ENCODE results near the gene PARD3. TPM values are rescaled to one million over a fixed set of nuclear protein-coding genes. Genes with fewer than 3 reads are reported as not detected.

The PARD3 gene
- total RNA-seq, 3 donors from 2014 or later = 48.2 to 93.7 (median 60.6) TPM

DNA sequence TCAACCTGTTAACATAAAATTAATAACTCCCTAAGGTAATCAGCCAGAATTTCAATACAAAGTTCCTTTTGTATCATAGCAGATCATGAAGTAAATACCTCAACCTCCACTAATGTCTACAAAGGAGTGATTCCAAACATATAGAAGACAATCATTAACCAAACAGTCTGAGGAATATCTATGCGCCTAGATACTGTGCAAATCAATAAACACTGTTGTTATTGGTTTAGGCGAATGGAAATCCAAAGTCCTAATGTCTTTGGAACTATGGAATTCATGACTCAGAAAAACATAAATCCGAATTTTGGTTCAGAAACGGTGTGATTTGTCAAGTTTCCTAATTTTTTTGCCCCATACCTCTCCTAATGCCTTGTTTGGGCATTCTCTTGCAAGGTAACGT lies 469.7 kb downstream of the PARD3 start:
- Histone ChIP-seq H3K4me1 (no peaks in the 10 kb centered on the region), H3K27me3 (no peaks in the 10 kb centered on the region), H3K4me3 (no peak overlapping the region), H3K9me3 (no peaks in the 10 kb centered on the region), H3K27ac (no peak overlapping the region), H3K36me3 (no peaks in the 10 kb centered on the region)
- DNase-seq (ENCODE audit: low spot score in 2 of 2) = no peak
- TF ChIP-seq POLR2AphosphoS5 (IDR thresholded peaks at IDR 0.05) (no peak), POLR2A (IDR thresholded peaks at IDR 0.05) (no peak)
- TF ChIP-seq, protein P1, sequence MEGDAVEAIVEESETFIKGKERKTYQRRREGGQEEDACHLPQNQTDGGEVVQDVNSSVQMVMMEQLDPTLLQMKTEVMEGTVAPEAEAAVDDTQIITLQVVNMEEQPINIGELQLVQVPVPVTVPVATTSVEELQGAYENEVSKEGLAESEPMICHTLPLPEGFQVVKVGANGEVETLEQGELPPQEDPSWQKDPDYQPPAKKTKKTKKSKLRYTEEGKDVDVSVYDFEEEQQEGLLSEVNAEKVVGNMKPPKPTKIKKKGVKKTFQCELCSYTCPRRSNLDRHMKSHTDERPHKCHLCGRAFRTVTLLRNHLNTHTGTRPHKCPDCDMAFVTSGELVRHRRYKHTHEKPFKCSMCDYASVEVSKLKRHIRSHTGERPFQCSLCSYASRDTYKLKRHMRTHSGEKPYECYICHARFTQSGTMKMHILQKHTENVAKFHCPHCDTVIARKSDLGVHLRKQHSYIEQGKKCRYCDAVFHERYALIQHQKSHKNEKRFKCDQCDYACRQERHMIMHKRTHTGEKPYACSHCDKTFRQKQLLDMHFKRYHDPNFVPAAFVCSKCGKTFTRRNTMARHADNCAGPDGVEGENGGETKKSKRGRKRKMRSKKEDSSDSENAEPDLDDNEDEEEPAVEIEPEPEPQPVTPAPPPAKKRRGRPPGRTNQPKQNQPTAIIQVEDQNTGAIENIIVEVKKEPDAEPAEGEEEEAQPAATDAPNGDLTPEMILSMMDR (IDR thresholded peaks at IDR 0.05) = no peak
- intact Hi-C loops (cut with DNase I; ENCODE audit: low total_unique reads) = no loop called here

DNA sequence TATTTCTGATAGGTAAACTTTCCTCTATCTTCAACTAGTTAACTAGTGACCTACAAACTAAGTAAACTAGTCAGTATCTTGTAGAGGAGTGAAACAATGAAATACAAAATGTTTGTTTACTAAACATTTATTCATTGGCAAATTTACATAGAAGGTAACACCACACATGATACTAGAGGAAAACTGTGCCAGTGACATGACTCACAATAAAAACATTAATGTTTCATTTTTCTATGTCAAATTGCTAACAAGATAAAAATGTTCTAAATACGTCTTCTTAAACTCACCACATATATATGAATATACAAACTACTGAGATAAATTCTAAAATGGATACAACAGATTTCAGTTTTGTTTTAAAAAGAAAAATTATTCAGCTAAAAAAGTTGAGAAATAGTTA lies 471.3 kb downstream of the PARD3 start:
- intact Hi-C loops (cut with DNase I; ENCODE audit: low total_unique reads) = no loop called here
- H3K27me3 ChIP-seq = no peaks in the 10 kb centered on the region
- no peaks in the 10 kb centered on the region for H3K9me3 ChIP-seq
- H3K4me3 ChIP-seq = no peak overlapping the region
- H3K27ac ChIP-seq = no peak overlapping the region
- no peaks in the 10 kb centered on the region for H3K36me3 ChIP-seq
- H3K4me1 ChIP-seq = no peaks in the 10 kb centered on the region
- DNase-seq (ENCODE audit: low spot score in 2 of 2) = no peak
- TF ChIP-seq, protein P1 (IDR thresholded peaks at IDR 0.05) = no peak
- TF ChIP-seq POLR2AphosphoS5 (IDR thresholded peaks at IDR 0.05) (no peak), POLR2A (IDR thresholded peaks at IDR 0.05) (no peak)

DNA sequence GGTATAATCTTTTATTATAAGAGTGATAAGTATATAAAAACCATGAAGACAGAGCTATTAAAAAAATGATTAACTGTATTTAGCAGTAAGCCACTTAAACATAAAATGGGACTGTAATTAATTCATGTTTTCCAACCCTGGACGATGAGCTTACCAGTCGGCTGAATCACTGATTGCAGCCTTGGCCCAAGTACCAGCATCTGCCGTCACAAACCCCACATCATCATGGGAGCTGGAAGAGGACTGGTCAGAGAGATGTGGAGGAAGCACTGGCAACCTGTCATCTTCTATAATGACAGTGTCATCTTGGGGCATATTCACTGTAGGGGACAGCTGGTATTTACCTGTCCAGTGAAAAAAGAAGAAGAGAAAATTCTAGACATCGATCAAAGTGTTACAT lies 473.6 kb downstream of the PARD3 start:
- Histone ChIP-seq H3K9me3 (no peaks in the 10 kb centered on the region), H3K4me1 (no peaks in the 10 kb centered on the region), H3K27ac (no peak overlapping the region), H3K4me3 (no peak overlapping the region), H3K27me3 (no peaks in the 10 kb centered on the region), H3K36me3 (no peaks in the 10 kb centered on the region)
- intact Hi-C loops (cut with DNase I; ENCODE audit: low total_unique reads) = no loop called here
- DNase-seq (ENCODE audit: low spot score in 2 of 2) = no peak
- TF ChIP-seq POLR2AphosphoS5 (IDR thresholded peaks at IDR 0.05) (no peak), POLR2A (IDR thresholded peaks at IDR 0.05) (no peak)
- TF ChIP-seq, protein P1 (IDR thresholded peaks at IDR 0.05) = no peak

DNA sequence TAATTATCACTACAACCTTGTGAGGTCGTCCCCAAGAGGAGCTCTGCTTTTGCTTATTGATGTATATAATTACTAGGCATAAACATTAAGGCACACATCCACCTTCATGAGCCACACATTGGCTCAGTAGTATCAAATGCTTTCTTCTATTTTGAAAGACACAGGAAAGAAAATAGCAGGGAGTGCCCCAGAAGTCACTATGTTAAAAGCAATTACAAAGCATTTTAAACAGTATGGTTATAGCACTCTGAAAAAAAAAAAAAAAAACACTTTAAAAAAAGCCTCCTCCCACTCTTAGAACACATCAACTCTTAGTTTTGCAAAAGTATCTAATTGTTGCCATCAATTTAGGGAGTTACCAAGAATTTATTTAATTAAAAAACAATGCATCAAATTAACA lies 474.2 kb downstream of the PARD3 start:
- Histone ChIP-seq H3K27me3 (no peaks in the 10 kb centered on the region), H3K4me3 (no peak overlapping the region), H3K9me3 (no peaks in the 10 kb centered on the region), H3K36me3 (no peaks in the 10 kb centered on the region), H3K27ac (no peak overlapping the region), H3K4me1 (no peaks in the 10 kb centered on the region)
- TF ChIP-seq POLR2A (IDR thresholded peaks at IDR 0.05) = no peak
- no peak for TF ChIP-seq POLR2AphosphoS5 (IDR thresholded peaks at IDR 0.05)
- TF ChIP-seq, protein P1 (IDR thresholded peaks at IDR 0.05) = no peak
- intact Hi-C loops (cut with DNase I; ENCODE audit: low total_unique reads) = no loop called here
- DNase-seq (ENCODE audit: low spot score in 2 of 2) = no peak

DNA sequence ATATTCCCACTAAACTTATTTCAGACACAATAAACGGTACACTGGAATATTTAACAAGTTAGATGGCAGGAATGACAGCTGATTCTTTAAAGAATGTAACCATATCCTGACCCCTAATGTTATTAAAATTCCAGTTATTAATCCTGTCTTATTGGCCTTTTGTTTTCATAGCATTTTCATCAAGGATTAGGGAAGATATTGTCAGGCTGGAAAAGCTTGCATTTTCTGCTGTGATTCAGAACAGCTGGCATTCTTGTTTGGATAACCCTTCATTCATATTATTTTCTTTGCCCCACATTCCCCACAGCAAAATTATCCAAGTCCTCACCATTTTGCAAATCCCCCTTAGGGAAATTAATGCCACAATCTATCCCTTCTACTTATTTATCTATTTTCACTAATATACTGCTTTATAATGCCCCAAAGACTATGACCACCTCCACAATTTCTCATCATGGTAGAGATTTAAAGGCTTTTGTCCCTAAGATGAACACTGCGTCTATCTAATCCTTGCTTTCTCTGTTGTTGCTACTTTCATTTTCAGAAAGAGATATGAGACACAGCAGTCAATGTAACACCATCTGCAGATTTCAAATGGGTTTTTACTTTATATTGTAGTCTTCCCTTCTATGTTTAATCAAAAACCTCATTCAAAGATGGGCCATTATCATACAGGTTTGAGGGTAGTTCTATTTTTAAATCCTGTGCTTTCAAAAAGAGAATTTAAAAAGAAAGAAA lies 475.1 kb downstream of the PARD3 start:
- intact Hi-C loops (cut with DNase I; ENCODE audit: low total_unique reads) = loop anchor here (5.0 kb wide), 1 partner anchor 273 kb away; no protein-coding TSS in a partner anchor

More for the DNA sequence above, 475.1 kb downstream of the PARD3 start:
- no peaks in the 10 kb centered on the region for H3K36me3 ChIP-seq
- TF ChIP-seq, protein P1 (IDR thresholded peaks at IDR 0.05) = no peak
- TF ChIP-seq POLR2A (IDR thresholded peaks at IDR 0.05) (no peak), POLR2AphosphoS5 (IDR thresholded peaks at IDR 0.05) (no peak)
- no peak overlapping the region for H3K27ac ChIP-seq
- no peak overlapping the region for H3K4me3 ChIP-seq
- no peaks in the 10 kb centered on the region for H3K4me1 ChIP-seq
- no peaks in the 10 kb centered on the region for H3K27me3 ChIP-seq
- DNase-seq (ENCODE audit: low spot score in 2 of 2) = no peak
- H3K9me3 ChIP-seq = no peaks in the 10 kb centered on the region
